Measurements from ENCODE around the gene VN1R4.
A peak's percentile ranks its signal among the peaks of the same experiment; 100 is the strongest.
"Not testable (repeated sequence)": the region's sequence is repeated elsewhere in the genome, so short reads cannot be mapped to it uniquely, and the experiment has no call there.

VN1R4 gene

DNA sequence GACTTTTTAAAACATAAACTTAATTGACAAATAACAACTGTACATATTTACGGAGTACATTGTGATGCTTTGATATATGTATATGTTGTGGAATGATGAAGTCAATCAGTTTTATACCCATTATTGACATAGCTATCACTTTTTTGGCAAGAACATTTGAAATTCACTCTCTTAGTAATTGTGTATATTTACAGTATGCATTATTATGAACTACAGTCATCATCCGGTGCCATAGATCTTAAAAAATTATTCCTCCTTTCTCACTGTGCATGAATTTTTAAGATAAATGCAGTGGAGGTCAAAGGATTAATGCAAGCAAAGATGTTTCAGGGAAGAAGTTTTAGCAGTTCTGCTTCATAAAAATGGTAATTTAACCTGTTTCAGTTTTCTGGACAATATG lies 8.0 kb upstream of the VN1R4 start:
- no peak overlapping the region for H3K27ac ChIP-seq
- TF ChIP-seq, protein P1, sequence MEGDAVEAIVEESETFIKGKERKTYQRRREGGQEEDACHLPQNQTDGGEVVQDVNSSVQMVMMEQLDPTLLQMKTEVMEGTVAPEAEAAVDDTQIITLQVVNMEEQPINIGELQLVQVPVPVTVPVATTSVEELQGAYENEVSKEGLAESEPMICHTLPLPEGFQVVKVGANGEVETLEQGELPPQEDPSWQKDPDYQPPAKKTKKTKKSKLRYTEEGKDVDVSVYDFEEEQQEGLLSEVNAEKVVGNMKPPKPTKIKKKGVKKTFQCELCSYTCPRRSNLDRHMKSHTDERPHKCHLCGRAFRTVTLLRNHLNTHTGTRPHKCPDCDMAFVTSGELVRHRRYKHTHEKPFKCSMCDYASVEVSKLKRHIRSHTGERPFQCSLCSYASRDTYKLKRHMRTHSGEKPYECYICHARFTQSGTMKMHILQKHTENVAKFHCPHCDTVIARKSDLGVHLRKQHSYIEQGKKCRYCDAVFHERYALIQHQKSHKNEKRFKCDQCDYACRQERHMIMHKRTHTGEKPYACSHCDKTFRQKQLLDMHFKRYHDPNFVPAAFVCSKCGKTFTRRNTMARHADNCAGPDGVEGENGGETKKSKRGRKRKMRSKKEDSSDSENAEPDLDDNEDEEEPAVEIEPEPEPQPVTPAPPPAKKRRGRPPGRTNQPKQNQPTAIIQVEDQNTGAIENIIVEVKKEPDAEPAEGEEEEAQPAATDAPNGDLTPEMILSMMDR (conservative IDR thresholded peaks at IDR 0.05): no peak

DNA sequence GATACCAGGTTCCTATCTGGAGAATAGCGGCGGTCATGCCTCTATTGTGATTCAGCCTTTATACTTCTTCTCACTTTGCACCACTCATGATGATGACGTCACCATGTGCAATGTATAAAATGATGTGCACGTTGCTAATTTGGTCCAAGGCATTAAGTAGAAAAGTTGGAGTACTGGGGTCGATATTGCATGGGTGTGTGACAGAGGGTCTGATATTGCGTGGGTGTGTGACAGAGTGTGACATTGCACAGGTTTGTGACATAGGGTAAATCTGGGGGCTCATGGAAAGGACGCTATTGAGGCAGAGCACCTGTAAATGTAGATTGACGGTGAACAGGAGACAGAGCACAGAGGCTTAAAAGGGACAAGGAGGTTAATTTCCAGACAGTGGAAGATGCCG lies 4.5 kb upstream of the VN1R4 start:
- TF ChIP-seq, protein P1 (conservative IDR thresholded peaks at IDR 0.05): no peak
- H3K27ac ChIP-seq: no peak overlapping the region

DNA sequence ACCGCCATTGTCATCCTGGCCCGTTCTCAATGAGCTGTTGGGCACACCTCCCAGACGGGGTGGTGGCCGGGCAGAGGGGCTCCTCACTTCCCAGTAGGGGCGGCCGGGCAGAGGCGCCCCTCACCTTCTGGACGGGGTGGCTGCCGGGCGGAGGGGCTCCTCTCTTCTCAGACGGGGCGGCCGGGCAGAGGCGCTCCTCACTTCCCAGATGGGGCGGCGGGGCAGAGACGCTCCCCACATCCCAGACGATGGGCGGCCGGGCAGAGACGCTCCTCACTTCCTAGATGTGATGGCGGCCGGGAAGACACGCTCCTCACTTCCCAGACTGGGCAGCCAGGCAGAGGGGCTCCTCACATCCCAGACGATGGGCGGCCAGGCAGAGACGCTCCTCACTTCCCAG lies 2.3 kb upstream of the VN1R4 start:
- H3K27ac ChIP-seq: not testable (repeated sequence)

DNA sequence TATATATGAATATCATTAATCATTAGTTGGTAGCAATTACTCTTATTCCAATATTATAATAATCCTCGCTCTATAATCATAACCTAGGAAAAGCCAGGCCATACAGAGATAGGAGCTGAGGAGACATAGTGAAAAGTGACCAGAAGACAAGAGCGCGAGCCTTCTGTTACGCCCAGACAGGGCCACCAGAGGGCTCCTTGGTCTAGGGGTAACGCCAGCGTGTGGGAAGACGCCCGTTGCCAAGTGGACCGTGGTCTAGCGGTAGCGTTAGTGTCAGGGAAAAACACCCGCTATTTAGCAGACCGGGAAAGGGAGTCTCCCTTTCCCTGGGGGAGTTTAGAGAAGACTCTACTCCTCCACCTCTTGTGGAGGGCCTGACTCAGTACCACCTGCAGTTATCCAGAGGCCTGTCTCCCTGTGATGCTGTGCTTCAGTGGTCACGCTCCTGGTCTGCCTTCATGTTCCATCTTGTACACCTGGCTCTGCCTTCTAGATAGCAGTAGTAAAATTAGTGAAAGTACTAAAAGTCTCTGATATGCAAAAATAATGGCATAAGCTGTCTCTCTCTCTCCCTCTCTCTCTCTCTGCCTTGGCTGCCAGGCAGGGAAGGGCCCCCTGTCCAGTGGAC lies 9.7 kb downstream of the VN1R4 start, which contains the start of gene VN1R2:
VN1R2 (plus strand) TSS at position 578 of the 628 bp plus-strand sequence. CDS start 84 bp downstream, outside the sequence.
- TF ChIP-seq, protein P1 (conservative IDR thresholded peaks at IDR 0.05): peak; percentile 11; the same call in 1 of the 2 replicates
- H3K27ac ChIP-seq: not testable (repeated sequence)

DNA sequence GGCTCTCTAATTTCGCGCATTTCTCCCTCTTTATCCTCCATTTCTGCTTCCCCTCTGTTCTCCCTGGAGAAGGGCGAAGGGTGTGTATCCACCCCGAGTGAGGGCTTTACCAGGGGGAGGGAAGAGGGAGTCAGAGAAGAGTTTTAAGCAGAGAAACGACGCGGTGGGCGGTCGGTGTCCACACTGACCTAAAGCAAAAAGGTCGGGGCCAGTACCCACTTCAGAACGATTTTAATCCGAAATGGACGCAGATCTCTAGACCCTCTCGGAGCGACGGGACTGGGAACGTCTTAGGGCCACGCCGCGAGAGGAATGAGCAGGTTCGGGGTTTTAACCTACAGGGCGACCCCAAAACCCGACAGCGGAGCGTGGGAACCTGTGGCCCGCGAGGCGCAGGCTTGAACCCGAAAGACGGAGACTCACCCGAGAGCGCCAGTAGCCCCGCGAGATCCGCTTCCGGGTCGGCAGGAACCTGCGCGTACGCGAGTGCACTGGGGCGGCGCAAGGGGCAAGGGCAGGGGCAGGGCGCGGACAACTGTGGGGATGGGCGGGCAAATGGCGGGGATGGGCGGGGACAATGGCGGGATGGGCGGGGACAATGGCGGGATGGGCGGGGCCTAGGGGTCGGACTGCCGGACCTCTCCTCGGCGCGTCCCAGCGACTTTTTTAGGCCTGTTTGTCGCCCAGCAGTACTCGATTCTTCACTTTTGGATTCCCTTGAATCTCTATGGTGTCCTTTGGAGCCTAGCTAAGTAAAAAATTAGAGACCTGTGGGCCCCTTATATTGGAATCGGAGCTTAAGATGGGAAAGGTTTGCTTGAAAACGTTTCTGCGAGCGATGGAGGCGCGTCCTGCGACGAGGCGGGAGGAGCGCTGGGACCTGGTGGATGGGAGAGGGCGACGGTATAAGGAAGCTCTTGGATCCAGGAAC lies 12.8 kb downstream of the VN1R4 start, which contains the start of gene ZNF677:
ZNF677 (minus strand) TSS at position 463 of the 931 bp plus-strand sequence. CDS start 3,323 bp downstream, outside the sequence.
- H3K27ac ChIP-seq: peak within 1 kb of the TSS; percentile 89
- TF ChIP-seq, protein P1 (conservative IDR thresholded peaks at IDR 0.05): no peak

DNA sequence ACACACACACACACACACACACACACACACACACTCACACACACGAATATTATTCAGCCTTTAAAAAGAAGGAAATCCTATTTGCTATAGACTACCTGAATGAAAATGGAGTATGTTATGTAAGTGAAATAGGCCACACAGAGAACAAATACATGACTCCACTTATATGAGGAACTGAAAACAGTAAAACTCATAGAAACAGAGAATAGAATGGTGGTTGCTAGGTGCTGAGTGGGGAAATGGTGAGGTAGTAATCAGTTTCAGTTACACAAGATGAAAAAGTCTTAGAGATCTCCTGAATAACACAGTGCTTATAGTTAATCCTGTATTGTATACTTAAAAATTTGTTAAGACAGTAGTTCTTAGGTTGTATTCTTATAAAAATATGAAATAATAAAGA lies 21.0 kb downstream of the VN1R4 start:
- TF ChIP-seq, protein P1 (conservative IDR thresholded peaks at IDR 0.05): no peak
- no peak overlapping the region for H3K27ac ChIP-seq

DNA sequence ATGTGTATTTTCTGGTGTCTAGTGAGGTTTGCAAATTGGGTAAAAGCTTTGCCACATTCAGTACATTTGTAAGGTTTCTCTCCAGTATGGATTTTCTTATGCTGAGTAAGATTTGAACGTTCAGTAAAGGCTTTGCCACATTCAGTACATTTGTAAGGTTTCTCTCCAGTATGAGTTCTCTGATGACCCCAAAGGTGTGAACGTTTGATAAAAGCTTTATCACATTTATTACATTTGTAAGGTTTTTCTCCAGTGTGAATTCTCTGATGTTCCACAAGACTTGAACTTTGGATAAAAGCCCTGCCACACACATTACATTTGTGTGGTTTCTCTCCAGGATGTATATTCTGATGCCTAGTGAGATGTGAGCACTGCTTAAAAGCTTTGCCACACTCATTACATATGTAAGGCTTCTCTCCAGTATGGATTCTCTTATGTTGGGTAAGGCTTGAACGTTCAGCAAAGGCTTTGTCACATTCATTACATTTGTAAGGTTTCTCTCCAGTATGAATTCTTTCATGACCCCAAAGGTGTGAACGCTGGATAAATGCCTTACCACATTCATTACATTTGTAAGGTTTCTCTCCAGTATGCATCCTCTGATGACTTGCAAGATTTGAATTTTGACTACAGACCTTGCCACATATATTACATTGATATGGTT lies 30.3 kb downstream of the VN1R4 start:
- TF ChIP-seq, protein P1 (conservative IDR thresholded peaks at IDR 0.05): no peak
- no peak overlapping the region for H3K27ac ChIP-seq

Measured in VCaP (cell line).